Thoracic aorta (tissue), 2 donors: ENCODE data around the gene PROC. TPM values are rescaled to one million over a fixed set of nuclear protein-coding genes. Genes with fewer than 3 reads are reported as not detected.

Experiments
- ATAC-seq: fragments of 150-250 bp; one replicate; pipeline ENCODE4 v1.8.0; 2017; ENCODE audit warnings: low read depth; ENCODE audit not compliant: insufficient number of reproducible peaks, low FRiP score
- DNase-seq: peaks from one replicate; pipeline ENCODE4 v3.0.0-alpha.2; 2020; ENCODE audit warnings: low spot score
- H3K27ac ChIP-seq, 2 donors: fragments of 200-600 bp; sonication (generic); 1 replicate in 1 of 2; 2 replicates in 1 of 2; pipeline ENCODE4 v1.5.1; 2016; ENCODE audit warnings: mild to moderate bottlenecking in 2 of 2, moderate library complexity in 2 of 2
- H3K27me3 ChIP-seq: fragments of 200-600 bp; sonication (generic); replicated peaks from 2 replicates; pipeline ENCODE4 v1.6.0; 2016; ENCODE audit warnings: mild to moderate bottlenecking; ENCODE audit not compliant: insufficient read depth
- H3K36me3 ChIP-seq: fragments of 200-600 bp; sonication (generic); one replicate; pipeline ENCODE4 v1.5.1; 2016
- H3K4me1 ChIP-seq, 2 donors: fragments of 200-600 bp; sonication (generic); 1 replicate in 1 of 2; 2 replicates in 1 of 2; pipeline versions ENCODE4 v1.5.1 to v1.6.0; 2016; ENCODE audit warnings: low read depth in 2 of 2, mild to moderate bottlenecking in 1 of 2; ENCODE audit not compliant: control insufficient read depth in 1 of 2
- H3K4me3 ChIP-seq: fragments of 200-600 bp; sonication (generic); 2 replicates; pipeline ENCODE4 v1.5.1; 2016; ENCODE audit warnings: mild to moderate bottlenecking
- H3K9me3 ChIP-seq: fragments of 200-600 bp; sonication (generic); 2 replicates; pipeline ENCODE4 v1.5.1; 2016
- CTCF ChIP-seq: fragments of 200-600 bp; sonication (generic); IDR thresholded peaks from one replicate; pipeline ENCODE4 v1.5.1; 2019; ENCODE audit warnings: antibody characterized with exemption
- total RNA-seq, 2 donors: library from RNA; depleted of rRNA; stranded (reverse); fragments of >200 nt; gene quantifications; one replicate each; pipeline versions ENCODE4 v1.1.0 to v1.2.3, GENCODE V29; 2016

Gene PROC
- total RNA-seq, 2 donors from 2014 or later: not detected

GRCh38 chr2:127463155-127463991, 45.1 kb downstream of the PROC start:
- no peaks in the 10 kb centered on the region for H3K36me3 ChIP-seq
- ATAC-seq: no peak
- H3K27ac ChIP-seq: no peak overlapping the region
- no peak for TF ChIP-seq CTCF
- no peak overlapping the region for H3K4me3 ChIP-seq
- H3K9me3 ChIP-seq: no peaks in the 10 kb centered on the region
- H3K4me1 ChIP-seq: no peaks in the 10 kb centered on the region
- DNase-seq: no peak
- no peaks in the 10 kb centered on the region for H3K27me3 ChIP-seq

GRCh38 chr2:127464470-127465257, 46.4 kb downstream of the PROC start:
- Histone ChIP-seq H3K27me3 (no peaks in the 10 kb centered on the region), H3K27ac (no peak overlapping the region), H3K36me3 (no peaks in the 10 kb centered on the region), H3K4me1 (no peaks in the 10 kb centered on the region), H3K9me3 (no peaks in the 10 kb centered on the region), H3K4me3 (no peak overlapping the region)
- DNase-seq (no peak), ATAC-seq (no peak)
- no peak for TF ChIP-seq CTCF

DNA sequence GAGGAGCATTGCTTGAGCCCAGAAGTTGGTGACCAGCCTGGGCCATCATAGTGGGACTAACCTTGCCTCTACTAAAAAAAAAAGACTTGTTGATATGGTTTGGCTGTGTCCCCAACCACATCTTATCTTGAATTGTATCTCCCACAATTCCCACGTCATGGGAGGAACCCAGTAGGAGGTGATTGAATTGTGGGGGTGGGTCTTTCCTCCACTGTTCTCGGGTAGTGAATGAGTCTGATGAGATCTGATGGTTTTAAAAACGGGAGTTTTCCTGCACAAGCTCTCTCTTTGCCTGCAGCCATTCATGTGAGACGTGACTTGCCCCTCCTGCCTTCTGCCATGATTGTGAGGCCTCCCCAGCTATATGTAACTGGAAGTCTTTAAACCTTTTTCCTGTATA, 47.0 kb downstream of the PROC start:
- Histone ChIP-seq H3K36me3 (no peaks in the 10 kb centered on the region), H3K27me3 (no peaks in the 10 kb centered on the region), H3K9me3 (no peaks in the 10 kb centered on the region), H3K4me3 (no peak overlapping the region), H3K27ac (no peak overlapping the region), H3K4me1 (no peaks in the 10 kb centered on the region)
- DNase-seq (no peak), ATAC-seq (no peak)
- TF ChIP-seq CTCF: no peak

DNA sequence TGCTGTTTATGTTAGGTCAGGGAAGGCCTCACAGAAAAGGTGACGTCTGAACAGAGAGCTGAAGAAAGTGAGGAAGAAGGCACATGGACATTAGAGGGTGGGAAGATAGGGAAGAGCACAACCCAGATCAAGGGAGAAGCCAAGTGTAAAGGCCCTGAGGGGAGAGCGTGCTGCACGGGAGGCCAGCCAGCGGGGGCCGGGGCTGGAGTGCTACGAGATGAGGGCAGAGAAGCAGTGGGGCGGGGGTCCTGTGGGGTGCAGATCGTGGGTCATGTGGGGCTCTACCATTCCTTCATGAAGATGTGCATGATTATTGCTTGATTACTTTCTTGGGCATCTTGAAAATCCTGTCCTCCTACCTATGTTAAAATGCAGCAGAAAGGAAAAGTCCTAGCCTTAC, 50.8 kb downstream of the PROC start:
- H3K36me3 ChIP-seq: no peaks in the 10 kb centered on the region
- TF ChIP-seq CTCF: no peak

DNA sequence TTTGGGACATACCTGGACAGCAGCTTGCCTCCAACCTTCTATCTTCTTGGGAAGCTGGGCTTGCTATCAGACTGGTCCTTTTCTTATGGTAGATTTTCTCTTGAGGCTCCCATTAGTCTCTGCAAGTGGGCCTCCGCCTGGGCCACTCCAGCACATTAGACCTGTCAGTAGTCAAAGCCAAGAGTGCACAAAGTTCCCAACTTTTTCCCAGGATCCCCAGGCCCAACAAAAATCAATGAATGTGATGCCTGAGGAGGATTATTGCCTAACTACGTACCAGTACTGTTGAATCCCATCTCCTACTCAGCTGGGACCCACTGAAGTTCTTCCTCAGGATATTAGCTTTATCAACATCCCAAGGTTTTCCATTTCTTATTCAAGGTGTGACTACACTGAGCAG, 51.7 kb downstream of the PROC start:
- no peaks in the 10 kb centered on the region for H3K27me3 ChIP-seq
- TF ChIP-seq CTCF: no peak
- H3K36me3 ChIP-seq: no peaks in the 10 kb centered on the region
- no peaks in the 10 kb centered on the region for H3K4me1 ChIP-seq
- H3K9me3 ChIP-seq: no peaks in the 10 kb centered on the region
- ATAC-seq (no peak), DNase-seq (no peak)
- no peak overlapping the region for H3K27ac ChIP-seq
- H3K4me3 ChIP-seq: no peak overlapping the region

More for the DNA sequence above, 50.8 kb downstream of the PROC start:
- no peak overlapping the region for H3K27ac ChIP-seq
- H3K27me3 ChIP-seq: no peaks in the 10 kb centered on the region
- H3K4me3 ChIP-seq: no peak overlapping the region
- no peak for DNase-seq
- no peak for ATAC-seq
- no peaks in the 10 kb centered on the region for H3K4me1 ChIP-seq
- H3K9me3 ChIP-seq: no peaks in the 10 kb centered on the region
